Stimulated activated CD4-positive, alpha-beta T cell treated with anti-CD3 and anti-CD28 coated beads, TNF-alpha, amount 100 ng/mL, for 4 hours (primary cell): Measurements from ENCODE around the gene LPP.
A peak's percentile ranks its signal among the peaks of the same experiment; 100 is the strongest.

Source experiments
- DNase-seq, 3 experiments: peaks; one replicate each; pipeline ENCODE4 v3.0.0-alpha.2; 2020; ENCODE audit warnings: low read depth in 3 of 3

LPP gene

DNA sequence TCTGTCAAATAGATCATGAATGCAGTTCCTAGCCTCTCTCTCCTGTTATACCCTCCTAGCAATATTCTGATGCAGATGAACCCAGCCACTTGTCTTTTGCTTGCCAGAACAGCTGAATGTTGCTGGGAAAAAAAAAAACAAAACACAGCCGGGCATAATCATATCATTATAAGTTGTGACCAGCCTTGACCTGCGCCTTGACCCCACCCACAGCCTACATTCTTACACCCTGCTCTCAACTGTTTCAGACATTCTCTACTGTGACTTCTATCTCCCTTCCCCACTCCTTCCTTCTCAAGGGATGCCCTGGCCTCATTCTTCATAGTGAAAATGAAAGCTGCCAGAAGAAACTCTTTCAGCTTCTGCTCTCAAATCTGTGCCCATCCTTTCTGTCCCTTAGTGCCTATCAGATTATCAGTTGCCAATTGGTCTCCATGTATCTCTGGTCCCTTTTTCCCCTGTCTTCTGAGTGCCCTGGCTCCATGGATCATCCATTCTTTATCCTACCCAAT, 628.7 kb downstream of the LPP start:
- no peak for DNase-seq

DNA sequence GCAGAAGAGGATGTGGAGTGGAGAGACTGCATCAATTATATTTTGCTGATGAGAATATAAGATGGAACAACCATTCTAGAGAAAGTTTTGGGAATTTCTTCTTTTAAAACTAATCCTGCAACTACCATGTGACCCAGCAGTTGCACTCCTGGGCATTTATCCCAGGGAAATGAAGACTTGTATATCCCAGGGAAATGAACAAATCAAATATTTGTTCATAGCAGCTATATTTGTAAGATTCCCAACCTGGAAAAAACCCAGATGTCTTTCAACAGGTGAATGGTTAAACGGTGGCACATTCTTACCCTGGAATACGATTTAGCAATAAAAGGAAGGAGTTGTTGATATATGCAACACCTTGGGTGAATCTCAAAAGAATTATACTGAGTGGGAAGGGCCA, 632.5 kb downstream of the LPP start:
- no peak for DNase-seq

DNA sequence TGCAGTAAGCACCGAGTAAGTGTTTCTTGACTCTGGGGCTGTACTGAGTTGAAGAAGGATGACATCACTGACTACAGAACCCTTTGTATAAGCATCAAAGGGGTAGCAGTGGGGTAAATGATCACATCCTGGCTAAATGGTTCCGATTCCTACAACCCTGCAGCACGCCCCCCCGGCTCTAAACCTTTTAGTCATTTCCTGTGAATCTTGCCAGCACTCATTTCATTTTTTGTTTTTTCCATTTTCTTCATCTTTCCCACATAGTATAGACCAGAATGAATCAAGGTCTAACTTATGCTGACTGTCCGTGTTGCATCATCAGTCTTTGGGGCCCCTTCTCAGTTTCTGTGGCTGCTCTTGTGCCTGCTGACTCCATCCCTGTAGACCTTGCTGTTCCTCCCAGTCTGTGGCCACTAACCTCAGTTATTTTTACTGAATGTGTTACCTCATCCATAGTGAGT, 634.7 kb downstream of the LPP start:
- peak; percentile 35 to 62 (median 50) for DNase-seq

DNA sequence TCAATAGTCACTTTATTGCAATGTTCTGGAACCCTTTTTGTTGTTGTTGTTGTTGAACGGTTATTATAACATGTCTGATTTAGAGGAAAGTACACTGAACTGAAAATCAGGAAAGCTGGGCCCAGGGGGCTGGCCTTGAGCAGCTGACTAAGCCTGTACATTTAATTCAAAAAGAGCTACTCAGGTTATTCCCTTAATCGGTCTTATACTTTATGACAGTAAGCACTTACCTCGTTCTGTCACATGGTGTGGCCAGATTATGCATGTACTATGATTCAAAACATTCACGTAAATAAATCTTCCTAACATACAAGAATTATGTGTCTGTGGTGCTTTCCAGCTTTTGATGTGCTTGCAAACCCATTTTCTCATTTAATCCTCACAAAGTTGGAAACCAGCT, 635.3 kb downstream of the LPP start:
- no peak for DNase-seq

DNA sequence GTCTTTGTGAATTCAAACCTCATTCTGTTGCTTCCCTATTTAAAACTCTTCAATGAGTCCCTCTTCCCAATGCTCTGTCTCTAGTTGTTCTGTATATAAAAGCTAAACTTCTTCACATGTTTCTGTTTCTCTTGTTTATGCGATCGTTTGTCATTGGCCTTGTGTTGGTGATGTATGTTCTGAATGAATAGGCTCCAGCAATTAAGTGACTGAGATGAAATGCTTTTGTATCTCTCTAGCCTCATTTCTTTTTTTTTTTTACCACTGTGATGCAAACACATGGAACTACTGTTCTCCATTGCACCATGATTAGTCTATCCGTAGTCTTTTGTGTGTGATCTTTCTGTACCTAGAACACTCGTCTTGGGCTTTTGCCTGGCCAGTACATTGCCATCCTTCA, 637.4 kb downstream of the LPP start:
- no peak for DNase-seq

DNA sequence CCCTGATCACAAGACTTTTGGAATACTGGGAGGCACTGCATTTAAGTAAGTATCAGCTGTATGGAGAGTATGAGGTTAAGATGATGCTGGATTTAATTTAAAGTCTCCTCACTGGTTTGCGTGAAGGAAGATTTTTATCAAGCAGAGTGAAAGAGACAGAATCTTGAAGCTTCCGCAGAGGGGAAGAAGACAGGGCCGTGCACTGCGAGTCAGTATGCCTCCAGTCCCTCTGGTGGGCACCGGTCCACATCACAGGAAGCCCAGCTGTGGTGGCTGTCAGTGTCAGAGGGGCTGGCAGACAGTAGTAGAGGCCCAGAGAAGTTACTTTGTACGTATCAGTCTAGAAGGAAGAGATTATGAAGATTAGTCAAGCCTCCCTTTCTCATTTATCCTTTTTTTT, 638.8 kb downstream of the LPP start:
- no peak for DNase-seq

DNA sequence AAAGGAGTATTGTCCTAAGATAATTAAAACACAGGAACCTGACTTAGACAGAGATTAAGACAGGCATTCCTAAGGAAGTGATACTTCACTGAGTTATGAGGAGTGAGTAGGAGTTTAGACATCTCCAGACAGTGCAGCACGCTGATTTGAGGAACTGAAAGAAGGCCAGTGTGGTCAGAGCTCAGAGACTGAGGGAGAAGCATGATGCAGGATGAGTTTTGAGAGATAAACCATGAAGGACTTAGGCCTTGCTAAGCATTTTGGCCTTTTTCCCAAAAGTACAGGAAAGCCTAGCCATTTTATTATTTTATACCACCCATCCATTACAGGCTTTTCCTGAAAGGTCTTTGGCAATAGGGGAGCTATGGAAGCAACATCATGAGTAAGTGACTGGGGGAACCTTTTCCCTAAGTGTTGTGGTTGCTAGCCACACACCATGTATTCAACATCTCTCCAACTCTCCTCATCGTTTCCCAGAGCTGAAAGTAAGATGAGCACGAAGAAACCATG, 642.2 kb downstream of the LPP start:
- no peak for DNase-seq

DNA sequence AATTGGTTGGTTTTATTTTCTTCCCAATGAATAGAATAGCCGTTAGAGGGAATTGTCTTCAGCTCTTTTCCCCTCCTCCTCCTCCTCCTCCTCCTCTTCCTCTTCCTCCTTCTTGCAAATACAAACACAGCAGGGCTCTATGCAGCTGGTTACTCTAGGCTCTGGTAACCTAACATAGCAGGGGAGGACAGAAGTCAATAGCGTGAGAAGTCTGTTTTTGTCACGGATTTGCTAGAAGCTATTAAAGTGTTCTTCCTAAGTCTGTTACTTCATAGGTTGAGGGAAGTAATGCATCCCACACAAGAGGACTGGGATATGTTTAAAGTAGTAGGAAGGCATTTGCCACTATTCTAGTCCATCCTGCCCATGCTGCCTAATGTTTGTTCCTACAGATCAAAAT, 643.1 kb downstream of the LPP start:
- DNase-seq, result no peak

DNA sequence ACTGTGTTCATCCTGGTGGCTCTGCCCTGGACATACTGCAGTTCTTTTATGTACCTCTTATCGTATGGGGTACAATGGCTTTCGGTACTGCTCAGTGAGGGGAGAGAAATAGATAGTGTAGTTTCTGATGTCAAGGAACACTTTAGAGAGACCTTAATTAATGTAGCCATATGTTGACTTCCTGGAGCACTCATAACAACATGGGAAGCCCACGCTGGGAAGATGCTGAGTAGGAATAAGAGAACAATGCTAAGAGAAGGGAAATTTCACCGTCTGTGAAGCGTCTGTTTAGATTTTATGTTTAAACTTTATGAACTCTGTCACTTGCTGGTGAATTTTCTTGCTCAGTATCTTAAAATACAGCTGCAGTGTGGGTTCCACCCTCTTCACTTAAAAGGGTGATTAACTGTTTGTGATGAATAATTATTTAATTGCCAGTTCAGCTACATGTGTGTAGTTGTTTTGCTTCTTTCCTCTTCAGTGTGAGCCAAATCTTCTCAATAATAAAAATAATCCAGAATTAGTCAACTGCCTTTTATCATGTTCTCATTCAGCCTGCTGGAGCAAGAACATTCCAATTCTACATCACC, 644.7 kb downstream of the LPP start:
- no peak for DNase-seq

DNA sequence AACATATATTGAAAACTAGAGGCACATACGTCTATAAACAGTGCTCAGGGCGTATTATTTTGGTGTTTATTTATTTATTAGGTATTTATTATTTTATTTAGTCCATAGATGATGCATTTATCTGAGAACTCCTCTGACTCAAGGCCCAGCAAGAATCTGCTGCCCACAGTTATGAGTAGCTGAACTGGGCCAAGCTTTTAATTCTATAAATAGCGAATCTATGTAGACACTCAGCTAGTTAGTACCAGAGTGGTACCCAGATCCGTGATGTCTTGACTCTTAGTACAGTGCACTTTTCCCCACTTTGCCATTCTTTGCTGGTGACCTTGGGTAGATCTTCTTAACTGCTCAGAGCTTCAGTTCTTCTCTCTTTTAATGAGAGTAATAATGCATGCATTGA, 647.4 kb downstream of the LPP start:
- no peak for DNase-seq

DNA sequence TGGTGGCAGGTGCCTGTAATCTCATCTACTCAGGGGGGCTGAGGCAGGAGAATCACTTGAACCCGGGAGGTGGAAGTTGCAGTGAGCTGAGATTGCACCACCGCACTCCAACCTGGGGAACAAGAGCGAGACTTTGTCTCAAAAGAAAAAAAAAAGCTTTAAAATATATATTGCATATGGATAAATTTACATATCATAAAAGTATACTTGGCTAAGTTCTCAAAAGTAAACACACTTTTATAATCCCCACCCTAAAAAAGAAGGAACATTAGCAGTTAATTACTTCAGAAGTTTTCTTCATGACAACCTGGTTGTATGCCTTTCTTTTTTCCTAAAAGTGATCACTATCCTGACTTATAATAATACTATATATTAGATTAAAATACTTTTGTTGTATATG, 648.7 kb downstream of the LPP start:
- no peak for DNase-seq

DNA sequence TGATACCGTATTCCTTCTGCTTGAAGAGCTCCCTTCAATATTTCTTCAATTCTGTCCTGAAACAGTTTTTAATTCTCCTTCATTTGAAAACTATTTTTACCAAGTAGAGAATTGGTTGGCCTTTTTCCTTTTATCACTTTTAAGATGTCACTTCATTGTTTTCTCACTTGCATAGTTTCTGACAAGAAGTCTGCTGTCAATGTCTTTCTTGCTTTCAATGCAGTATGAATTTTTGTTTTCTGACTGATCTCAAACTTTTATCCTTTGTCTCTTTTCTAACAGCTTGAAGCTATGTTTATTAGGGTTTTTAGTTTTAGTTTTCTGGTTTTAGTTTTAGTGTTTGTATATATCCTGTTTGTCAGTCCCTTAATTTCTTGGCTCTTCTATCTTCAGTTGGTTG, 653.0 kb downstream of the LPP start:
- DNase-seq, result no peak

DNA sequence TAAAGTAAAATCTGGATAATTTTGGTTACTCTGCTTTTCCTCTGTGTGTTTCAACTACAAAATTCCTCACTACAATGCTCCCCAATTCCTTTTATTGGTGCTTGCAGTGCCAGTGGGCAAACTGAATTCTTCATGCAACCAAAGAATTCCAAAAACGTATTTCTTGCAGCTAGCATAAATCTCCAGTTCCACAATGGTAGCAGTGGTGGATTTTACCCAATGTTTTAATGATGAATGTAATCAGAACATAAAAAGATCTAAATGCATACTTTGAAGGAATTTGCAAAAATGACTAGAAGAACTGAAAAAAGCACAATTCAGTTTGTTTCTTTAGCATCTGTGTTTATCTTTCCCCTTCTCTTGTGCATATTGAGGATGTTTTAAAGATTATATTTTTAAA, 658.2 kb downstream of the LPP start:
- DNase-seq, result no peak

DNA sequence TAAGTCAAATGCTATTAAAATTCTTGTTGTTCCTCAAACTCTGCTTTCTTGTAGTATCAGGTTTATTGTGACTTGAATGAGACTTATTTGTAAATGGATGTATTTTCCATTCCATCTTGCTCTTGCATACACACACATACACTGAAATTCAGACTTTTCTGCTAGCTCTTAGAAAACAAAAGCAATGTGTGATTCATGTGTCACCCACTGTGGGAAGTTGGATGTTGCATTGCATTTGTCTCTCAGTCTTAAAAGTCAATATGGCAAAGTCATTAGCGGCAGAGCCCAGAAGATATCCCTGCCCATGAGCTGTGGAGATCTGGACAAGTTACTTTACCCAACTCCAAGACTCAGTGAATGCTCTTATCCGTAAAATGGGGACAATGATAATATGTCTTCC, 660.6 kb downstream of the LPP start:
- no peak for DNase-seq

DNA sequence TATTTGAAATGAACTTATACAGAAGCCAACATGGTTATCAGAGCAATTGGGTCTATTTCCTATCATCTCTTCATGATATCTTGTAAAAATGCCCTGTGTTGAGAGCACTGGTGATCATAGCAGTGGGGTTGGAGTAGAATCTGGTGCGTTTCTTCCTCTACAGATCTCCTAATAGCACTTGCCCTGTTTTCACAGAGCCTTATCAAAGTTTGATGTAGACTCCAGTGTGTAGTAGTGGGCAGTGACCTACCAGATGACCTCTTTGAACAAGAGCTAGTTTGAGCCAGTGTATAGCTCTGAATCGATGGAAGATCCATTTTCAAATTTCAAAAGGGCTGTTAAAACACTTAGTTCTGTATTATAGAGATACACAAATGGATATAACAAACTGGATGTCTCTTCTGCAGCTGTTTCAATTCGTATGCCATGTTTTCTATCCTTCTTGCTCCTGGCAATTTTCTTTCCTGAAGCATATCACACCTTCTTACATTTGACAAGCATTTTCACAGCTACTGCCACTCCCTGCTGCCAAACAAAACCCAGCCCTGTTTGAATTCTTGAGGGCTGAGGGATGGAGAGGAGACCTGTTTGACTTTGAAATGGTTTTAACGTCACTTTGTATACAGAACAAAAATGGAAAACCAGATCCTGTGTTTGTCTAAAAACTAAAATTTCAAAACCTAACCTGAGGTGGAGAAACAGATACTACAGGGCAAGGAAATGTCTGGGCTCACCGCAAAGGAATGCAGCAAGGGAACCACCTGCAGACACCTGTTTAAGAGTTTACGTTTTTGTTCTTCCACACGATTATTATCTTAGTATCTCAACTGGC, 663.4 kb downstream of the LPP start:
- no peak for DNase-seq

DNA sequence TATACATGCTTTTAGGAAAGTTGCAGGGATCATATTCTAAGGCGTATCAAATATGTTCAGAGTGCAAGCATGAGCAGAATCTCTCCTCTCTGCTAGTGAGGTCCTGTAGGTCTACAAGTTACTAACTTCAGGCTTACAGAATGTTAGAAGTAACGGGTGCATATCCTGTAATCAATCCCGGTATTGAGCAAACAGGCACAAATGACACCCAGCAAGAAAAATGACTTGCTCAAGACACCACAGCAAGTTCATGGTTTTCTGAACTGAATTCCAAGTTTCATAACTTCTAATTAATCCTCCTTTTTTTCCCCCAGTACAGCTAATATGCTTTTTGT, 663.9 kb downstream of the LPP start:
- DNase-seq, result no peak

DNA sequence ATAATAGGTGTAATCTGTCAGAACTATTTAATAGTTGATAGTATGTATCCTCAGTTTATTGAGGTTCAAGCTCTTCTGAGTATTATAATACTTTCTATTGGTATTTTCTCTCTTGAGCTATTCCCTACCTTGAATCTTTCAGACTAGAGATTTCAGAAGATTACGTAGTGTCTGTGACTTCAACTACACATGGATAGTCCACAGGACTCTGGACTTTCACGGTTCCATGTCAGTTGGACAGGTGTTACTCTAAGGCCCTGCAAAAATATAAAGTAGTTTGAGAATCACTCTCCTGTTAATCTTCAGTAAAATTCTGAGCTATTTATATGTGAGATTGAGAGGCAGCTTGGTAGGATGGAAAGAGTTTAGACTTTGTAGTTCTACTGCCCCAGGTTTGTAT, 664.3 kb downstream of the LPP start:
- DNase-seq, result no peak

DNA sequence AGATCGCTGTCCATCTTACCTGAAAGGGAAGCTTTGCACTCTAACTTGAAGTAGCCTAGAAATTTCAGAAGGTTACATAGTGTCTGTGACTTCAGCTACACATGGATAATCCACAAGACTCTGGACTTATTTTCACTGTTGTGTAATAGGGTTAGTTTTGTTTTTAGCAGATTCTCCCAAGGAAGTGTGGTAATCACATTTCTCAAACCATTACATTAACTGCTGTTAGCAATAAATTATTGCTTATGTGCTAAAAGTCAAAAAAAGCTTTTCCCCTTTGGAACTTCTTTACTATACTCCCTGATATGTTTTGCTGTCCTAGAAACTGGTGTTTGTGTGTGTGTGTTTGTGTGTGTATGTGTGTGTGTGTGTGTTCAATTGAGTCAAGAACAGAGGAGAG, 666.0 kb downstream of the LPP start:
- no peak for DNase-seq

DNA sequence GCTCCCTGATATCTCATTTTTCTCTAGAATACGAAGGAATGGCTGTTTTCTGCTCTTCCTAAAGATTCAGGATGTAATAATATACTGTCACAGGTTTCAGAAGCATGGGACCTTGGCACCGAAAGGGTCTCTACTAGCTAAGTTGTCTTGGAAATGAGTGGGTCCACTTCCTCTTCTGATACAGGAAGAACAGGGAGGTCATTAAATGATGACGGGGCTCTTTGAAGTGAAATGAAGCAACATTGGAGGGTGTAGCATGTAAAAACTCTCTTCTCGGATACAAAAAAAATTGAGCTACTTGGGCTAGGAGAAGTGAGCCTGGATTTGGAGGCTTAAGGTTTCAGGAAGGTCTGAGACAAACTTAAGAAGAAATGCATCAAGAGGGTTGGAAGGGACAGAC, 668.0 kb downstream of the LPP start:
- DNase-seq, result no peak

DNA sequence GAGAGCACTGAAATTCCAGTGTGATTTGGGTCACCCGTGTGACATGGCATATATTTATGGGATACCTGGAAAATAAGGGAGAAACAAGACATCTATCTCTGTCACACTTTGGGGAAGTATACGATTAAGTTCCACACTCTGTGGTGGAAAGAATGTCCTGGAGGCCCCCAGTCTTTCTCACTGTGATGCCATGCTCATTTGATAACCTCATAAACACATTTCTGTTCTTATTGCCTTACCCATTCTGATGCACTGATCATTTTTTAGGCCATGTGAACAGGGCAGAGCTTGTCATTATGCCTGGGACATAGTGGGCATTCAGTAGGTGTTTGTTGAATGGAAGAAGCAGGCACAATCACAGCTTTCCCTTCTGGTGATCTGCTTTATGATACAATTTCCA, 668.5 kb downstream of the LPP start:
- DNase-seq, result no peak

DNA sequence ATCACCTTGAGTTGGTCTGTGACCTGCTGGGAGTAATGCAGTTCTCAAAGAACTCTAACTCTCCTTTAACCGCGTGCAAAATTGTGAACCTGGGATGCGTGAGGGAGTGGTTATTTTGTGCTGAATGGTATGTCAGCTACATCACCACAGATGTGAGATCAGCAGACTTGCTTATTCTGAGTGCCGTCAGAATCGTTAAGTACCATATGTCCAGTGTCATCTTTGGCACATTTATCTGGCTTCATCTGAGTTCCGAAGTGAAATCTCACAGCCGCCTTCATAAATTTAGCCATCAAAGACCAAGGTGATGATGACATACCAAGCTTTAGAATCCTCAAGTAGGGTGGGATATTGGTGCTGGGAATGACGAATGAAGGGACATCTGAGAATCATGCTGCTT, 670.6 kb downstream of the LPP start:
- DNase-seq, result no peak

DNA sequence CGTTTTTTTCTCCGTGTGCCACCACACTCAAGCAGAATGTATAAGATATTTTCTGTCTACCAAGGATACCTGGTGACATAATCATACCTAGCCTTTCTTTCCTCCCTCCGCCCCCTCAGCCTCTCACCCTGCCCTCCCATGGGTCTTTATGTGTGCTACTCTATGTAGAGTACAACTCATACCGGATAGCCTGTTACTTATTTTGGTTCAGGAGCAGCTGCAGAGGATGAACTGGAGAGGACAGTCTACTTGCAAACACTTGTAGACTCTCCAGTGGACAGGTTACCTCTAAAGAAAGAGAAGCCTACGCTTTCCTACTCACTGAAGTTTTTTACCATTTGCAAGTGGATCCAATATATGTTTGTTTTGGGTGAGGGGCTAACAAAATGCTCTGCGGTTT, 671.9 kb downstream of the LPP start:
- no peak for DNase-seq

DNA sequence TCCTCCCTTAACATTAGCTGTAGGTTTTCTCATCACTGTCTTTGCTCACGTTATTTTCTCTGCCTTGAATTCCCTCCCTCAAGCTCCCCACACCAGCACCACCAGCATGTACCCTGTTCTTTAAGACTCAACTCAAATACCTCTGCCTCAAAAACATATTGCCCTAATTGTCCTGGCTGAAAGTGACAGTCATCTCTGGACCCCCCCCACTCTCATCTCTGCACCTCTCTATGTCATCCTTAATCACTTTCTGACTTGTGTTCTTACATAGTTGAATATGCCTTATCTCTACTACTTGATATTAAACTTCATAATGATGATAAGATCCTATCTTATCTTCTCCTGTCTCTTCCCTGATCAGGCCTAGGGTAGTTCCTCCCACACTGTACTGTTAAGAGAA, 672.6 kb downstream of the LPP start:
- no peak for DNase-seq
